ENCODE results near the gene PRODH2. TPM values are rescaled to one million over a fixed set of nuclear protein-coding genes. Genes with fewer than 3 reads are reported as not detected.

PRODH2 gene
- total RNA-seq, 2 experiments from 2014 or later, result not detected

- Histone ChIP-seq H3K4me3 (ENCODE audit: low read length) (no peak overlapping the region), H3K27me3 (ENCODE audit: control insufficient read depth in 1 of 2, insufficient read depth in 2 of 2, low read length in 2 of 2) (peaks cover 0 to 2% of the 10 kb centered on the region in 2 experiments), H3K36me3 (ENCODE audit: insufficient read depth, low read length) (peaks cover 34% of the 10 kb centered on the region), H3K27ac (ENCODE audit: low read depth in 1 of 2, low read length in 2 of 2) (no peak overlapping the region), H3K4me1 (ENCODE audit: insufficient read depth, low read length) (peaks cover 36% of the 10 kb centered on the region), H3K9me3 (ENCODE audit: control insufficient read depth in 1 of 2, insufficient read depth in 1 of 2, low read length in 2 of 2) (no peaks in the 10 kb centered on the region)
- no peak overlapping the region for H3K4me3 Mint-ChIP-seq
- H3K27ac Mint-ChIP-seq, result no peak overlapping the region
- intact Hi-C loops (cut with DNase I, micrococcal nuclease), result no loop called here
- peaks cover 8% of the 10 kb centered on the region for H3K27me3 Mint-ChIP-seq
- peaks cover 28% of the 10 kb centered on the region for H3K4me1 Mint-ChIP-seq (ENCODE audit: low read depth)
- ATAC-seq (ENCODE audit: poor library complexity), result no peak
- DNase-seq, result no peak
- no peaks in the 10 kb centered on the region for H3K9me3 Mint-ChIP-seq
- H3K36me3 Mint-ChIP-seq (ENCODE audit: low read depth), result peaks cover 32% of the 10 kb centered on the region
- CTCF ChIA-PET, result no interaction called here
- POLR2A ChIA-PET, result interaction anchor here (1.4 to 1.6 kb wide), 2 partner anchors 11 to 13 kb away, joined by 3 to 4 read pairs; partner anchors contain the start of gene LIN37
- TF ChIP-seq CTCF (IDR thresholded peaks at IDR 0.05), result no peak
These were observed 51.8 kb downstream of the PRODH2 start for GRCh38 chr19:35760711-35761349.

DNA sequence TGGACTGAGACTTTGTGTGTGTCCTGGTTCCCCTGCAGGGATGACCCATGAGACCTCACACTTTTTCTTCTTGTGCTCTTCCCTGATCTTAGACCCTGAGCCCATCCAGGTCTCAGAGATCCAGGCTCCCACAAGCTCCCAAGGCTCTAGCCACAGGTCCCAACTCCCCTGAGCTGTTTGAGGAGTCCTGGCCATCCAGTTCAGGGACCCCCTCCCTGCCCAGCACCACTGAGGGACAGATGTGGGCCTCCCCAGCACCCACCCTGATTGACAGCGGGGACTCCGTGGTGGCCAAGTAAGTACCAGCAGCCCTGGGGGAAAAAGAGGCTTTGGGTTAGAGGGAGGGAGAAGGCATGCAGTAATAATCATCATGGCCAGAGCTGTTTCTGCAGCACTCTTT lies 52.9 kb downstream of the PRODH2 start:
- peak overlapping the region; percentile 99 for H3K4me3 Mint-ChIP-seq
- no peaks in the 10 kb centered on the region for H3K9me3 Mint-ChIP-seq
- peak in 1 of 14 experiments; percentile 21 for DNase-seq
- Histone ChIP-seq H3K27me3 (ENCODE audit: control insufficient read depth in 1 of 2, insufficient read depth in 2 of 2, low read length in 2 of 2) (peaks cover 0 to 2% of the 10 kb centered on the region in 2 experiments), H3K9me3 (ENCODE audit: control insufficient read depth in 1 of 2, insufficient read depth in 1 of 2, low read length in 2 of 2) (no peaks in the 10 kb centered on the region), H3K27ac (ENCODE audit: low read depth in 1 of 2, low read length in 2 of 2) (no peak overlapping the region), H3K36me3 (ENCODE audit: insufficient read depth, low read length) (peaks cover 24% of the 10 kb centered on the region), H3K4me1 (ENCODE audit: insufficient read depth, low read length) (peaks cover 43% of the 10 kb centered on the region), H3K4me3 (ENCODE audit: low read length) (no peak overlapping the region)
- no peak for ATAC-seq (ENCODE audit: poor library complexity)
- ChIA-PET CTCF (no interaction called here), POLR2A (interaction anchor here (1.4 to 1.6 kb wide), 2 partner anchors 12 to 13 kb away, joined by 3 to 4 read pairs; partner anchors contain the start of gene LIN37)
- peaks cover 14% of the 10 kb centered on the region for H3K27me3 Mint-ChIP-seq
- H3K36me3 Mint-ChIP-seq (ENCODE audit: low read depth), result peaks cover 29% of the 10 kb centered on the region
- TF ChIP-seq CTCF (IDR thresholded peaks at IDR 0.05), result no peak
- intact Hi-C loops (cut with DNase I, micrococcal nuclease), result loop anchor here (2.0 to 10.0 kb wide), 6 partner anchors 15 to 925 kb away; partner anchors contain the start of genes ARHGAP33 (in 2 of the 2), COX6B1 (in 1 of the 2), ETV2 (in 1 of the 2) and KMT2B (in 1 of the 2)
- H3K4me1 Mint-ChIP-seq (ENCODE audit: low read depth), result peaks cover 35% of the 10 kb centered on the region
- H3K27ac Mint-ChIP-seq, result peak overlapping the region; percentile 51

DNA sequence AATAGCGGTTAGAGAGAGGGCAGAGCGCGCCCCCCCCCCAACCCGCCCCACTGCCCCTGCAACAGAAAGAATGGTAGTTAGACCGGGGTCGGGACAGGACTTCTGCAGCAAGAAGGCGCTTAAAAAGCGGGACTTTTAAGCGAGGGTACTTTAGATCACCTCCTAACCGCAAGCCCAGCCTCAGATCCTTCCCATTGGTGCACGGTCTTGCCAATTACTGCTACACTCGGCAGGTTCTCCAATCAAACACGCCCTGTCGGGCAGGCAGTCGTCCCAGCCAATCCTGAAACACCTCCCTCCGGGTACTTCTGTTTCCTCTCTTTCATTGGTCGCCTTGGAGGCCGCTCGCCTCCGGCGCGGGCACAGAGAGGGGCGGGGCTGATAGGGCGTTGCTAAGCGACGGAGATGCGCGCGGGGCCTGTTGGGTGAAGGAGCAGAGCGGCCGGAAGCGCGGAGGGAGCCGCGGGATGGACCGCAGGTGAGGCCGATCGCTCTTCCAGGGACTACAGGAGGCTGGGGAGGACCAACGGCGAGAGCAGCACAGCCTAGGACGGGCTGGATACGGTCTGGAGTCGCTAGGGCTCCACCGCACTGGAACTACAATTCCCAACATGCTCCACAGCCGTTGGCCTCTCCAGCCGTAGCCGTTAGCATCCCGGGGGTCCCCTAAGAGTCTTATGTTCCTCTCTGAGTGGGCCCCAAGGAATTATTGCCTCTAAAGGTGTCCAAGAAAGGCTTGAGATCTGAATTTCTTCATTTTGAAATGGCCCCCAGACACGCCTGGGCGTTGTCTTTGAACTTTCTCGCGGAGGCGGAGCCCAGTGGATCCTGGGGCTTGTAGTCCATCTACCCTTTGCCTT lies 54.7 kb downstream of the PRODH2 start, which contains the start of gene PROSER3:
Gene PROSER3, plus strand, starts transcription at position 428 of the 860 bp plus-strand sequence. Its CDS starts 40 bp downstream, at position 468.
- Histone ChIP-seq H3K9me3 (ENCODE audit: control insufficient read depth in 1 of 2, insufficient read depth in 1 of 2, low read length in 2 of 2) (no peaks in the 10 kb centered on the region), H3K27me3 (ENCODE audit: control insufficient read depth in 1 of 2, insufficient read depth in 2 of 2, low read length in 2 of 2) (peaks cover 0 to 2% of the 10 kb centered on the region in 2 experiments), H3K36me3 (ENCODE audit: insufficient read depth, low read length) (peaks cover 35% of the 10 kb centered on the region), H3K4me3 (ENCODE audit: low read length) (peak within 1 kb of the TSS; percentile 81), H3K4me1 (ENCODE audit: insufficient read depth, low read length) (peaks cover 43% of the 10 kb centered on the region), H3K27ac (ENCODE audit: low read depth in 1 of 2, low read length in 2 of 2) (peak within 1 kb of the TSS; percentile 61 to 97)
- Mint-ChIP-seq H3K9me3 (no peaks in the 10 kb centered on the region), H3K27ac (peak within 1 kb of the TSS; percentile 88), H3K27me3 (peaks cover 15% of the 10 kb centered on the region), H3K36me3 (ENCODE audit: low read depth) (peaks cover 44% of the 10 kb centered on the region), H3K4me1 (ENCODE audit: low read depth) (peaks cover 41% of the 10 kb centered on the region), H3K4me3 (peak within 1 kb of the TSS; percentile 99)
- intact Hi-C loops (cut with DNase I, micrococcal nuclease), result loop anchor here (1.0 to 10.0 kb wide), 8 partner anchors 10 to 927 kb away; partner anchors contain the start of genes ARHGAP33 (in 2 of the 2), LIN37 (in 2 of the 2), COX6B1 (in 1 of the 2) and ETV2 (in 1 of the 2)
- DNase-seq, result peak; percentile 95 to 100 (median 98)
- POLR2A ChIA-PET, result interaction anchor here (1.0 to 1.3 kb wide), 5 partner anchors 10 to 18 kb away, joined by 3 to 12 read pairs (median 3); partner anchors contain the start of genes LIN37 and U2AF1L4
- peak; percentile 96 for ATAC-seq (ENCODE audit: poor library complexity)
- TF ChIP-seq CTCF (IDR thresholded peaks at IDR 0.05), result no peak
- CTCF ChIA-PET, result no interaction called here
